Activated naive CD4-positive, alpha-beta T cell treated with anti-CD3 and anti-CD28 coated beads for 36 hours (primary cell): ENCODE data around the gene PEAR1. TPM values are rescaled to one million over a fixed set of nuclear protein-coding genes. Genes with fewer than 3 reads are reported as not detected.

ENCODE experiments used
- CTCF ChIA-PET: fragments of 350-600 bp; sonication (Branson Sonifier 250); formaldehyde crosslinking; loops from one replicate; lab custom pipeline; 2021; ENCODE audit warnings: antibody characterized with exemption; lab: Charles Lee
- DNase-seq: peaks from one replicate; pipeline ENCODE4 v3.0.0-alpha.2; 2020
- H3K27ac Mint-ChIP-seq: one replicate; pipeline ENCODE4 v1.8.0; 2021; ENCODE audit warnings: mild to moderate bottlenecking, mixed read lengths
- H3K27me3 Mint-ChIP-seq: one replicate; pipeline ENCODE4 v1.8.0; 2021; ENCODE audit warnings: low read depth, mixed read lengths
- H3K36me3 Mint-ChIP-seq: one replicate; pipeline ENCODE4 v1.8.0; 2021; ENCODE audit warnings: low read depth, mixed read lengths
- H3K4me1 Mint-ChIP-seq: one replicate; pipeline ENCODE4 v1.8.0; 2021; ENCODE audit warnings: low read depth, mixed read lengths
- H3K4me3 Mint-ChIP-seq: one replicate; pipeline ENCODE4 v1.8.0; 2021; ENCODE audit warnings: mild to moderate bottlenecking, moderate library complexity, mixed read lengths
- H3K9me3 Mint-ChIP-seq: one replicate; pipeline ENCODE4 v1.8.0; 2021; ENCODE audit warnings: mixed read lengths
- intact Hi-C: fragments of 100-400 bp; cut with micrococcal nuclease; formaldehyde crosslinking; loops from one replicate; pipeline ENCODE4 v1.15.1; 2023
- total RNA-seq, 2 experiments: library from RNA; stranded (reverse); gene quantifications; one replicate each; pipeline ENCODE4 v1.2.3, GENCODE V29; 2021

The PEAR1 gene
- total RNA-seq, 2 experiments from 2014 or later: not detected

DNA sequence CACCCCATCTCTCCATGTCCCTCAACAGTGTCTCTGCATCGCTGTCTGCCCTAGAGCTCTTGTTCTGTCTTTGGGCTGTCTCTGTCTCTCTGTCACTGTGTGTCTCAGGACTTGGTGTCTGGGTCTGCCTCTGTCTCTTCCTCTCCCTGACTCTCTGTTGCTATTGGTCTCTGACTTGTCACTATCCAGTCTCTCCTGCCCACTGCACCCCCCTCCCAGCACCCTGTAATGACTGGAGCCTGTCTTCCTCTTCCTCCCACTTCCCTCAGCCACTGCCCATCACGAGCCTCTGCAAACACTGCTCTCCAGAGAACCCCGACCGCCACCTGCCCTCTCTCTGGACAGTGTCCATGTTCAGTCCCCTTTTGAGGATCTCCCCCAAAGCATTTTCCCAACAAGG is 12.1 kb downstream of the PEAR1 start:
- H3K27me3 Mint-ChIP-seq: peaks cover 3% of the 10 kb centered on the region
- no peaks in the 10 kb centered on the region for H3K9me3 Mint-ChIP-seq
- H3K36me3 Mint-ChIP-seq: no peaks in the 10 kb centered on the region

GRCh38 chr1:156906206-156906906 is 12.8 kb downstream of the PEAR1 start:
- DNase-seq: no peak
- CTCF ChIA-PET: no interaction called here
- Mint-ChIP-seq H3K36me3 (no peaks in the 10 kb centered on the region), H3K27me3 (peaks cover 3% of the 10 kb centered on the region), H3K27ac (no peak overlapping the region), H3K4me3 (no peak overlapping the region), H3K9me3 (no peaks in the 10 kb centered on the region), H3K4me1 (no peaks in the 10 kb centered on the region)
- intact Hi-C loops: no loop called here

More for the DNA sequence above, 12.1 kb downstream of the PEAR1 start:
- CTCF ChIA-PET: no interaction called here
- Mint-ChIP-seq H3K4me3 (no peak overlapping the region), H3K4me1 (no peaks in the 10 kb centered on the region), H3K27ac (no peak overlapping the region)
- intact Hi-C loops: no loop called here
- no peak for DNase-seq

DNA sequence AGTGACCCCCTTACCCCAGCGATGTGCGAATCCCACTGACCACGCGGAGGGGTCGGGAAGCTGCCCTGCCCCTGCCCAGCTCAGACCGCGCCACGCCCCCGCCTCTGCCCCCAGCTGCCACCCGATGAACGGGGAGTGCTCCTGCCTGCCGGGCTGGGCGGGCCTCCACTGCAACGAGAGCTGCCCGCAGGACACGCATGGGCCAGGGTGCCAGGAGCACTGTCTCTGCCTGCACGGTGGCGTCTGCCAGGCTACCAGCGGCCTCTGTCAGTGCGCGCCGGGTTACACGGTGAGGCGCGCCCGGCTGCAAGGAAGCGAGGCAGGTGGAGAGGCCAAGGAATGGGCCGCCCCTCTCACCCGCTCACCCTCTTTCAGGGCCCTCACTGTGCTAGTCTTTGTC is 15.0 kb downstream of the PEAR1 start:
- H3K9me3 Mint-ChIP-seq: no peaks in the 10 kb centered on the region
- no peak for DNase-seq
- H3K27me3 Mint-ChIP-seq: peaks cover 3% of the 10 kb centered on the region
- CTCF ChIA-PET: interaction anchor here (1.7 kb wide), 1 partner anchor 15 kb away, joined by 5 read pairs; the partner anchor contains the start of gene PEAR1
- intact Hi-C loops: no loop called here
- H3K27ac Mint-ChIP-seq: no peak overlapping the region
- no peaks in the 10 kb centered on the region for H3K36me3 Mint-ChIP-seq
- no peak overlapping the region for H3K4me3 Mint-ChIP-seq
- H3K4me1 Mint-ChIP-seq: no peaks in the 10 kb centered on the region

GRCh38 chr1:156908955-156909354 is 15.4 kb downstream of the PEAR1 start:
- H3K27ac Mint-ChIP-seq: no peak overlapping the region
- no peak overlapping the region for H3K4me3 Mint-ChIP-seq
- H3K27me3 Mint-ChIP-seq: peaks cover 3% of the 10 kb centered on the region
- H3K9me3 Mint-ChIP-seq: no peaks in the 10 kb centered on the region
- no peak for DNase-seq
- no peaks in the 10 kb centered on the region for H3K36me3 Mint-ChIP-seq
- H3K4me1 Mint-ChIP-seq: no peaks in the 10 kb centered on the region
- CTCF ChIA-PET: interaction anchor here (0.8 to 2.3 kb wide), 4 partner anchors 10 to 181 kb away, joined by 3 to 7 read pairs (median 4); partner anchors contain the start of gene PEAR1
- intact Hi-C loops: no loop called here

GRCh38 chr1:156909671-156910070 is 16.2 kb downstream of the PEAR1 start:
- Mint-ChIP-seq H3K27ac (no peak overlapping the region), H3K27me3 (peaks cover 4% of the 10 kb centered on the region), H3K36me3 (no peaks in the 10 kb centered on the region), H3K4me1 (no peaks in the 10 kb centered on the region), H3K4me3 (no peak overlapping the region), H3K9me3 (no peaks in the 10 kb centered on the region)
- intact Hi-C loops: loop anchor here (1.0 to 5.0 kb wide), 4 partner anchors 18 to 248 kb away; no protein-coding TSS in a partner anchor
- CTCF ChIA-PET: interaction anchor here (0.8 to 2.3 kb wide), 5 partner anchors 11 to 180 kb away, joined by 3 to 7 read pairs (median 4); partner anchors contain the start of gene PEAR1
- no peak for DNase-seq

GRCh38 chr1:156910309-156910782 is 16.8 kb downstream of the PEAR1 start:
- Mint-ChIP-seq H3K9me3 (no peaks in the 10 kb centered on the region), H3K36me3 (no peaks in the 10 kb centered on the region), H3K27ac (no peak overlapping the region), H3K27me3 (peaks cover 5% of the 10 kb centered on the region), H3K4me3 (no peak overlapping the region), H3K4me1 (no peaks in the 10 kb centered on the region)
- intact Hi-C loops: loop anchor here (1.0 to 5.0 kb wide), 4 partner anchors 17 to 247 kb away; no protein-coding TSS in a partner anchor
- DNase-seq: peak; percentile 63
- CTCF ChIA-PET: interaction anchor here (0.6 to 3.7 kb wide), 11 partner anchors 9 to 441 kb away, joined by 3 to 15 read pairs (median 5); no protein-coding TSS in a partner anchor

GRCh38 chr1:156911577-156912298 is 18.2 kb downstream of the PEAR1 start:
- DNase-seq: no peak
- CTCF ChIA-PET: interaction anchor here (0.8 to 3.7 kb wide), 11 partner anchors 9 to 163 kb away, joined by 3 to 15 read pairs (median 4); no protein-coding TSS in a partner anchor
- intact Hi-C loops: loop anchor here (5.0 kb wide), 2 partner anchors 51 to 246 kb away; no protein-coding TSS in a partner anchor
- Mint-ChIP-seq H3K9me3 (no peaks in the 10 kb centered on the region), H3K27me3 (peaks cover 17% of the 10 kb centered on the region), H3K4me3 (no peak overlapping the region), H3K4me1 (no peaks in the 10 kb centered on the region), H3K36me3 (no peaks in the 10 kb centered on the region), H3K27ac (no peak overlapping the region)

- H3K27ac Mint-ChIP-seq: no peak overlapping the region
- peaks cover 17% of the 10 kb centered on the region for H3K27me3 Mint-ChIP-seq
- DNase-seq: no peak
- no peaks in the 10 kb centered on the region for H3K4me1 Mint-ChIP-seq
- H3K36me3 Mint-ChIP-seq: no peaks in the 10 kb centered on the region
- CTCF ChIA-PET: interaction anchor here (1.0 to 3.7 kb wide), 6 partner anchors 10 to 162 kb away, joined by 4 to 15 read pairs (median 6); no protein-coding TSS in a partner anchor
- no peak overlapping the region for H3K4me3 Mint-ChIP-seq
- no peaks in the 10 kb centered on the region for H3K9me3 Mint-ChIP-seq
- intact Hi-C loops: loop anchor here (5.0 kb wide), 2 partner anchors 50 to 245 kb away; no protein-coding TSS in a partner anchor
Measured at GRCh38 chr1:156912310-156912709, 18.8 kb downstream of the PEAR1 start.

DNA sequence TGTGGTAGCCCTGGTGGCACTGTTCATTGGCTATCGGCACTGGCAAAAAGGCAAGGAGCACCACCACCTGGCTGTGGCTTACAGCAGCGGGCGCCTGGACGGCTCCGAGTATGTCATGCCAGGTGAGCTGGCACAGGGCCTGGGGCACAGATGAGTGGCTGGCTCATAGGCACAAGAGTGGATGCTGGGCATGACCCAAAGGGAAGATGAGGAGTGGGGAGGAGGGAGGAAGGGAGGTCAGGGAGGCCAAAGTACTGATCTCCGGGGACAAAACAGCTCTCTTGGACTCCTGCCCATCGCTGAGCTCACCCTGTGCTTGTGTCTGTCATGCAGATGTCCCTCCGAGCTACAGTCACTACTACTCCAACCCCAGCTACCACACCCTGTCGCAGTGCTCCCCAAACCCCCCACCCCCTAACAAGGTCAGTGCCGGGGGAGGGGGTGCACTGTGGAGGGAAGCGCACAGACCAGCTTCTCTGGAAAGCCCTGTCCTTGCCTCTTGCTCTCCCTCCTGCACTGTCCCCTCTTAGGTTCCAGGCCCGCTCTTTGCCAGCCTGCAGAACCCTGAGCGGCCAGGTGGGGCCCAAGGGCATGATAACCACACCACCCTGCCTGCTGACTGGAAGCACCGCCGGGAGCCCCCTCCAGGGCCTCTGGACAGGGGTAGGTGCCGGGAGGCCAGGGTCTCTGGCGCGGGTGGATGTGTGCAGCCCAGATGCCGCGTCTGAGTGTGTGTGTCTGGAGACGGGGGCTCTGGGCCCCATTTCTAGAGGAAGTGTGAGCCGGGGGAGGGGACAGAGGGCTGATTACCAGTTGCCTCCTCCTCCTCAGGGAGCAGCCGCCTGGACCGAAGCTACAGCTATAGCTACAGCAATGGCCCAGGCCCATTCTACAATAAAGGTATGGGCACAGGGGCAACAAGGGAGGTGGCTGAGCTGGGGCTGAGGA is 19.6 kb downstream of the PEAR1 start:
- CTCF ChIA-PET: interaction anchor here (0.8 to 3.7 kb wide), 5 partner anchors 10 to 21 kb away, joined by 3 to 15 read pairs (median 4); no protein-coding TSS in a partner anchor
- no peaks in the 10 kb centered on the region for H3K4me1 Mint-ChIP-seq
- H3K9me3 Mint-ChIP-seq: no peaks in the 10 kb centered on the region
- H3K36me3 Mint-ChIP-seq: no peaks in the 10 kb centered on the region
- no peak overlapping the region for H3K4me3 Mint-ChIP-seq
- intact Hi-C loops: loop anchor here (5.0 kb wide), 2 partner anchors 49 to 244 kb away; no protein-coding TSS in a partner anchor
- no peak for DNase-seq
- H3K27ac Mint-ChIP-seq: no peak overlapping the region
- peaks cover 17% of the 10 kb centered on the region for H3K27me3 Mint-ChIP-seq

DNA sequence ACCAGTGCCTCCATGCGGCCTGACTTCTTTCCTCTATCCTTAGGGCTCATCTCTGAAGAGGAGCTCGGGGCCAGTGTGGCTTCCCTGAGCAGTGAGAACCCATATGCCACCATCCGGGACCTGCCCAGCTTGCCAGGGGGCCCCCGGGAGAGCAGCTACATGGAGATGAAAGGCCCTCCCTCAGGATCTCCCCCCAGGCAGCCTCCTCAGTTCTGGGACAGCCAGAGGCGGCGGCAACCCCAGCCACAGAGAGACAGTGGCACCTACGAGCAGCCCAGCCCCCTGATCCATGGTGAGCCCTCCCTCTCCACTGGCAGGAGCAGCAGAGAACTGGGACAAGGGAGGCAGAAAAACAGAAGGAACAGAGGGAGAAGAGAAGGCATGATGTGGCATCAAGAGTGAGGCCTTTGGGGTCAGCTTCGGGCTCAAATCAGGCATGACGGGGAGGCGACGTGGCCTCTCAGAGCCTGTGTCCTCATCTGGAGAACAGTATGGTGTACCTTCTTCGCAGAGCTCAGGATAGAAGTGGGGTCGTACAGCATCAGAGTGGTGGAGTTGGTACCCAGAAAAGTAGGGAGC is 20.4 kb downstream of the PEAR1 start:
- CTCF ChIA-PET: interaction anchor here (0.8 to 3.7 kb wide), 5 partner anchors 10 to 22 kb away, joined by 3 to 15 read pairs (median 4); no protein-coding TSS in a partner anchor

DNA sequence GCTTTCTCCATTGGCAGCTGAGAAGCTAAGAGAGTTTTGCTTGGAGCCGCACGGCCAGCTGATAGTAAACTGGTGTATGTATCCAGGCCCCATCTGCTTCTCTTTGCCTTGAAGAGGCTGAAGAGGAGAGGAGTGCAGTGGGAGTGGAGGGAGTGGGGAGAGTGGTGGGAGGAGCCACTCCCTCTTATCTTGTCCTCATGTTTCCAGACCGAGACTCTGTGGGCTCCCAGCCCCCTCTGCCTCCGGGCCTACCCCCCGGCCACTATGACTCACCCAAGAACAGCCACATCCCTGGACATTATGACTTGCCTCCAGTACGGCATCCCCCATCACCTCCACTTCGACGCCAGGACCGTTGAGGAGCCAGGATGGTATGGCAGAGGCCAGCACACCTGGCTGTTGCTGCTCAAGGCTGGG is 20.9 kb downstream of the PEAR1 start:
- Mint-ChIP-seq H3K4me1 (no peaks in the 10 kb centered on the region), H3K9me3 (no peaks in the 10 kb centered on the region), H3K4me3 (no peak overlapping the region), H3K36me3 (no peaks in the 10 kb centered on the region), H3K27me3 (peaks cover 28% of the 10 kb centered on the region), H3K27ac (no peak overlapping the region)
- no peak for DNase-seq
- CTCF ChIA-PET: no interaction called here
- intact Hi-C loops: loop anchor here (5.0 kb wide), 2 partner anchors 48 to 243 kb away; no protein-coding TSS in a partner anchor

More for the DNA sequence above, 20.4 kb downstream of the PEAR1 start:
- H3K36me3 Mint-ChIP-seq: no peaks in the 10 kb centered on the region
- no peak overlapping the region for H3K4me3 Mint-ChIP-seq
- intact Hi-C loops: loop anchor here (5.0 kb wide), 2 partner anchors 48 to 243 kb away; no protein-coding TSS in a partner anchor
- no peak overlapping the region for H3K27ac Mint-ChIP-seq
- no peaks in the 10 kb centered on the region for H3K4me1 Mint-ChIP-seq
- no peak for DNase-seq
- H3K9me3 Mint-ChIP-seq: no peaks in the 10 kb centered on the region
- H3K27me3 Mint-ChIP-seq: peaks cover 22% of the 10 kb centered on the region
